Measurements from ENCODE around the gene LATS2.

GRCh38 chr13:21050288-21051197 is 10.8 kb downstream of the LATS2 start:
- TF ChIP-seq ZC3H10 (CRISPR knock-in tag; IDR thresholded peaks at IDR 0.05) (no peak), ESRRG (CRISPR knock-in tag; IDR thresholded peaks at IDR 0.05) (no peak), TCF4 (CRISPR knock-in tag; IDR thresholded peaks at IDR 0.05; ENCODE audit: borderline replicate concordance) (no peak), ZFP30 (CRISPR knock-in tag; IDR thresholded peaks at IDR 0.05) (no peak), PATZ1 (CRISPR knock-in tag; IDR thresholded peaks at IDR 0.05; ENCODE audit: borderline replicate concordance) (no peak), SNAI2 (CRISPR knock-in tag; IDR thresholded peaks at IDR 0.05) (no peak)

Data from SK-N-SH treated with all-trans-retinoic acid at 6 μM for 48 hours (cell line).